Breast epithelium (tissue), 4 donors: ENCODE results near the gene HTR6. TPM values are rescaled to one million over a fixed set of nuclear protein-coding genes. Genes with fewer than 3 reads are reported as not detected.

Experiments
- DNase-seq, 2 donors: peaks; one replicate each; pipeline ENCODE4 v3.0.0-alpha.2; 2019; ENCODE audit warnings: low spot score in 2 of 2
- H3K27ac ChIP-seq, 2 donors: fragments of 200-600 bp; sonication (generic) in 1 of 2; one replicate each; pipeline ENCODE4 v1.5.1; 2016 to 2019; ENCODE audit warnings: mild to moderate bottlenecking in 1 of 2
- H3K27me3 ChIP-seq, 2 donors: fragments of 200-600 bp; sonication (generic) in 1 of 2; one replicate each; pipeline versions ENCODE4 v1.5.1 to v1.6.0; 2017 to 2019; ENCODE audit warnings: control low read depth in 1 of 2, mild to moderate bottlenecking in 1 of 2
- H3K36me3 ChIP-seq: fragments of 200-600 bp; one replicate; pipeline ENCODE4 v1.5.1; 2019
- H3K4me1 ChIP-seq, 2 donors: fragments of 200-600 bp; sonication (generic); one replicate each; pipeline ENCODE4 v1.5.1; 2016 to 2019; ENCODE audit warnings: control low read depth in 1 of 2
- H3K4me3 ChIP-seq, 3 donors: fragments of 200-600 bp; sonication (generic); 1 replicate in 2 of 3; 2 replicates in 1 of 3; pipeline ENCODE4 v1.5.1; 2016 to 2019; ENCODE audit warnings: mild to moderate bottlenecking in 3 of 3, moderate library complexity in 2 of 3
- H3K9me3 ChIP-seq, 2 donors: fragments of 200-600 bp; sonication (generic) in 1 of 2; one replicate each; pipeline ENCODE4 v1.5.1; 2016 to 2019; ENCODE audit warnings: control low read depth in 1 of 2
- CTCF ChIP-seq, 3 donors: fragments of 450-650 bp; IDR thresholded peaks; one replicate each; pipeline ENCODE4 v1.5.1; 2016 to 2017; ENCODE audit warnings: antibody characterized with exemption in 3 of 3, mild to moderate bottlenecking in 3 of 3, moderate library complexity in 3 of 3
- POLR2A ChIP-seq: fragments of 450-650 bp; IDR thresholded peaks from one replicate; pipeline ENCODE4 v1.6.1; 2016; ENCODE audit warnings: antibody characterized with exemption, mild to moderate bottlenecking, moderate library complexity
- POLR2AphosphoS5 ChIP-seq, 3 donors: sonication (generic); formaldehyde crosslinking; IDR thresholded peaks; one replicate each; pipeline ENCODE4 v1.6.1; 2017; ENCODE audit warnings: antibody characterized with exemption in 3 of 3
- intact Hi-C: fragments of 100-400 bp; cut with DNase I; formaldehyde crosslinking; loops from one replicate; pipeline ENCODE4 v1.15.1; 2023; ENCODE audit warnings: low total_unique reads
- total RNA-seq, 3 donors: library from RNA; depleted of rRNA; stranded (reverse); fragments of >200 nt; gene quantifications; one replicate each; pipeline ENCODE4 v1.1.0, GENCODE V29; 2016

HTR6 gene
- total RNA-seq, 3 donors from 2014 or later = not detected

- H3K4me1 ChIP-seq = no peaks in the 10 kb centered on the region
- no peaks in the 10 kb centered on the region for H3K27me3 ChIP-seq
- no peaks in the 10 kb centered on the region for H3K36me3 ChIP-seq
- no peak overlapping the region for H3K27ac ChIP-seq
- no peak overlapping the region for H3K4me3 ChIP-seq
- intact Hi-C loops = no loop called here
- H3K9me3 ChIP-seq = no peaks in the 10 kb centered on the region
- TF ChIP-seq POLR2A (no peak), CTCF (IDR thresholded peaks at IDR 0.05) (no peak)
- DNase-seq = no peak
Measured at GRCh38 chr1:19682901-19683300, 18.2 kb downstream of the HTR6 start.

- H3K27me3 ChIP-seq = no peaks in the 10 kb centered on the region
- no peaks in the 10 kb centered on the region for H3K36me3 ChIP-seq
- no peak for TF ChIP-seq POLR2A
- no peak for TF ChIP-seq CTCF (IDR thresholded peaks at IDR 0.05)
- TF ChIP-seq POLR2AphosphoS5 (IDR thresholded peaks at IDR 0.05) = no peak
- DNase-seq = no peak
- no peaks in the 10 kb centered on the region for H3K9me3 ChIP-seq
- H3K4me3 ChIP-seq = no peak overlapping the region
- no peak overlapping the region for H3K27ac ChIP-seq
- intact Hi-C loops = no loop called here
- H3K4me1 ChIP-seq = no peaks in the 10 kb centered on the region
Measured at GRCh38 chr1:19683351-19683750, 18.7 kb downstream of the HTR6 start.

DNA sequence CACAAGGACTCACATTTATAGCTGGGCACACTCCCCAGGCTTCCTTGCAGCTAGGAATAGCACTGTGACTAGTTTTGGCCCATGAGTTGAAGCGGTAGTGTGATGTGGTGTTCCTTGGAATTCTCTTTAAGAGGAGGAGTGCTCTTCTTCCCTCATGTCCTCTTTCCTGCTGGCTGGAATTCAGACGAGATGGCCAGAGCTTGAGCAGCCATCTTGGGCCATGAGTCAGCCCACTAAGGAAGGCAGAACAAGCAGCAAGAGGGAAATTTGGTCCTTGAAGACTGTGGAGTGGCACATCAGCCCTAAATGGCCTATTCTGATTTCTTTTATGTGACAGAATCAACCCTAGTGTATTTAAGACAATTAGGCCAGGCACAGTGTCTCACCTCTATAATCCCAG, 20.0 kb downstream of the HTR6 start:
- DNase-seq = no peak
- Histone ChIP-seq H3K4me1 (no peaks in the 10 kb centered on the region), H3K9me3 (no peaks in the 10 kb centered on the region), H3K4me3 (no peak overlapping the region), H3K27me3 (no peaks in the 10 kb centered on the region), H3K27ac (no peak overlapping the region), H3K36me3 (no peaks in the 10 kb centered on the region)
- intact Hi-C loops = no loop called here
- TF ChIP-seq POLR2AphosphoS5 (IDR thresholded peaks at IDR 0.05) (no peak), CTCF (IDR thresholded peaks at IDR 0.05) (no peak), POLR2A (no peak)

- Histone ChIP-seq H3K4me1 (no peaks in the 10 kb centered on the region), H3K9me3 (peaks cover 0 to 3% of the 10 kb centered on the region in 2 donors), H3K27me3 (no peaks in the 10 kb centered on the region), H3K27ac (no peak overlapping the region), H3K36me3 (no peaks in the 10 kb centered on the region), H3K4me3 (no peak overlapping the region)
- no peak for TF ChIP-seq POLR2AphosphoS5 (IDR thresholded peaks at IDR 0.05)
- no peak for TF ChIP-seq CTCF (IDR thresholded peaks at IDR 0.05)
- TF ChIP-seq POLR2A = no peak
- intact Hi-C loops = no loop called here
- DNase-seq = no peak
Measured at GRCh38 chr1:19685994-19686393, 21.3 kb downstream of the HTR6 start.

DNA sequence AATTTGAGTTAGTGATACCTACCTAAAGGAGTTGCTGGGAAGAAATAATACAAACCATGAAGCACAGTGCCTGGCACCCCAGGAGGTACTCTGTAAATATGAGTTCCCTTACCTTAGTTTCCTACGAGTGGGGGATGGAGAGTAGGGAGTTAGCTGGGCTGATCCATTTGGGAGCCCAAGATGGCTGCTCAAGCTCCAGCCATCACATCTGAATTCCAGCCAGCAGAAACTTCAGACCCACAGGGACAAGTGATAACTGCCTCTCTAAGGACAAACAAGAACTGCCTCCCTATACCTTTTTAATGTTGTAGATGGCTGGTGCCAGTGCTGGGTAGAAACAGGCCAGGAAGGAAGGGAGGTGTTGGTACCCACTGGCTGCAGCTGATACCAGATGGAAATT, 22.7 kb downstream of the HTR6 start:
- DNase-seq = no peak
- intact Hi-C loops = no loop called here
- Histone ChIP-seq H3K4me1 (no peaks in the 10 kb centered on the region), H3K9me3 (peaks cover 0 to 3% of the 10 kb centered on the region in 2 donors), H3K27me3 (no peaks in the 10 kb centered on the region), H3K36me3 (no peaks in the 10 kb centered on the region), H3K4me3 (no peak overlapping the region), H3K27ac (no peak overlapping the region)
- TF ChIP-seq CTCF (IDR thresholded peaks at IDR 0.05) (no peak), POLR2A (no peak), POLR2AphosphoS5 (IDR thresholded peaks at IDR 0.05) (no peak)
